HG03196 (cell line): ENCODE measurements around the gene CCDC190.
"Not testable (repeated sequence)": the region's sequence is repeated elsewhere in the genome, so short reads cannot be mapped to it uniquely, and the experiment has no call there.

Source experiments
- ATAC-seq: cut with Tn5 transposase; IDR thresholded peaks from one replicate; pipeline ENCODE4 v1.9.1; 2021; ENCODE audit not compliant: unreplicated experiment

Gene CCDC190

DNA sequence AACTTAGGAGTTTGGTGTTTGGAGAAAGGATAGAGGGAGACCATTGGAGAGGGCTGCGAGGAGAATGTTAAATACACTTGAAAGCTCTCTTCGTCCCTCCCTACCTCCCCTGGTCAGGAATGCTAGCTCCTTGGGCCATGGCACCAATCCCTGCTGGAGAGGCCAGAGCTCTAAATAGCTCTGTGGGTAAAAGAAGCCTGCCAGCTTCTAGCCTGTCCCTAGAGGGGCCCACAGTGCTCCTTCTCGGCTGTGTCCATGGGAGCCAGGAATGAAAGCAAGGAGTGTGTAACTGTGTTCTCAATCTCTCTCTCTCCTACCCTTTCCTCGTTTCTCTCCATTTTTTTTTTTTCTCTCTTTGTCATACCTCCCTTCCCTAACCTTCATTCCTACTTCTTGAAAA lies at the start of gene CCDC190:
CCDC190 (minus strand) TSS at position 75 of the 400 bp plus-strand sequence. CDS start 1,529 bp downstream, outside the sequence.
- ATAC-seq: no peak

- no peak for ATAC-seq
Observed at GRCh38 chr1:162910161-162910560, 49.2 kb upstream of the CCDC190 start.

DNA sequence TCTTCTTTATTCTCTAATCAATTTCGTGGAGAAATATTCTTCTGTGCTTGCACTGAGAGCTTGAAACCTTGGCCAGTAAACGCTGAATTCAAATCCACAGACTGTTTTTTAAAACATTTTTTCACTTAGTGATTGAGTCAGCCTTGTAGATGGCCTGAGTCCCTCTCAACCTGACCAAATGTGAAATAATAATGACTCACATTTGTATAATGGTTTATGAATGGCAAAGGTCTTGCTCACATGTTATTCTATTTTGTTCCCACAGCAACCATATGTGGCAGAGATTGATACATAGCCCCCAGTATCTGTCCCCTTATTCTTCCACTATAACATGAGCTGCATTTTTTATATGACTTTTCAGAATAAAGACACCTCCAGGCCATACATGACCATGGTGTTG lies 47.8 kb upstream of the CCDC190 start:
- no peak for ATAC-seq

DNA sequence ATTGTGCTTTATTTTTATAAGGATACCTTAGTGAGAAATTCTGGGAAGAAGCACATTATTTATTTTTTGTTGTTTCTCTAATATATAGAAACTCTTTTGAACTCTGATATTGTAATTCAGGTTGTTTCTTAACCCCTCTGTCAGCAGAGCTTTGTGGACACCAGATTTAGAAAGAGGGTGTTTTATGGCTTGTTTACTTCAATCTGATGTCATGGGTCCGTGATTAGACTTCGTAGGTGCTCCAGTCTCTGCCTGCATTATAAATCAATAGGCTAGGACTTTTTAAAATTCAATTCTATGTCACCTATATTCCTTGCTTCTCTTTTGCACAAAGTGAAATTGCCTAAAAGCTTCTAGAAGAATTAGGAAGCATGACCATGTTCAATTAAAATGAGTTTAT lies 47.3 kb upstream of the CCDC190 start:
- ATAC-seq: no peak

GRCh38 chr1:162906485-162906884 lies 45.5 kb upstream of the CCDC190 start:
- no peak for ATAC-seq

GRCh38 chr1:162905174-162906158 lies 44.5 kb upstream of the CCDC190 start:
- ATAC-seq: no peak

DNA sequence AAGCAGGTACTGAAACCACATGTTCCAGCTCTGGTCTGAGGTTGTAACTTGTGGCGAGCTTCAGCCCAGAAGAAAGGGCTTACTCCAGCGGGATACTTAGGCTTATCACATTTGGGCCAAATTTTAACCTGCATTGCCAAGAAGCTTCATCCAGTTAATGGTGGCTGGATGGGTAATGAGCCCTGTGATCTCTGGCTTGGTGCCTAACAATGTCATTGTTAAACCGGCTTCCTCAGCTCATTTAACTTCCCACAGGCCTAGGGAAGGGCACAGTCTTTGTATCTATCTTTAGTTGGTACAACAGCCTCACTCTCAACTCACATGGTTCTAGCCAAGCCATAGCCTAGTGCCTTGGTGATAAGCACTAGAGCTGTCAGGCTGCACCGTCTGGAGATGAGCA lies 43.6 kb upstream of the CCDC190 start:
- ATAC-seq: no peak

DNA sequence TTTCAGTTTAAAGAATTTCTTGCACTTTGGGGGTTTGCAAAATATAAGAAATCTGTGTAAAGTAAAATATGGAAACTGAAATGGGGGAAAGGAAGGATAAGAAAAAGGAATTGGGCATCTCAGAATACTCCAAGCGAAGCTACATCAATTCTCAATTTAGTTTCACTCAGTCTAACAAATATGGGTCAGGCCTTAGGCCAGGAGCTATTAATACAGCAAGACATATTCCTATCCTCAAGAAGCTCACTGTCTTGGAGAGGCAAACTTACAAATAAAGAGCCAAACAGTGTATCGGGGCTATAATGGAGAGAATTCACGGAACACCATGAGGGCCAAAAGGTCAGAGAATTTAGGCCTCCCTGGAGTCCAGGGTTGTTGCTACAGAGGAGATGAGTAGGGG lies 43.0 kb upstream of the CCDC190 start:
- ATAC-seq: no peak

DNA sequence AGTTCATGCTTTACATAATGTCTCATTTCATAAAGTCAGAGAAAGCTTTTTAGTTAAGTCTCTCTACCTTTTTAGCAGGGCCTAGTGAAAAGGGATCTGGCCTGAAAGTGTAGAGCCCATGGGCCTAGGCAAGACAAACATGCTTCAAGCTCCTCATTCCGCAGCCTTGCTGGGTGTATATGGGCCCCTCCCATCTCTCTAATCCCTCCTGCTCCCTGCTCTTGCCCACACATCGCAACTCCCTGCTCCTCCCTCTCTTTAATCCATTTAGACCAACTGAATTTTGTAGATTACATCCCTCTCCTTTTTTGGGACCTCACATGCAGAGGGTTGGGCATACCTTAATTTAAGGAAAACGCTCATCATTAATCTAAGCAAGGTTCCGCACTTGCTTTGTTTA lies 42.3 kb upstream of the CCDC190 start:
- ATAC-seq: no peak

DNA sequence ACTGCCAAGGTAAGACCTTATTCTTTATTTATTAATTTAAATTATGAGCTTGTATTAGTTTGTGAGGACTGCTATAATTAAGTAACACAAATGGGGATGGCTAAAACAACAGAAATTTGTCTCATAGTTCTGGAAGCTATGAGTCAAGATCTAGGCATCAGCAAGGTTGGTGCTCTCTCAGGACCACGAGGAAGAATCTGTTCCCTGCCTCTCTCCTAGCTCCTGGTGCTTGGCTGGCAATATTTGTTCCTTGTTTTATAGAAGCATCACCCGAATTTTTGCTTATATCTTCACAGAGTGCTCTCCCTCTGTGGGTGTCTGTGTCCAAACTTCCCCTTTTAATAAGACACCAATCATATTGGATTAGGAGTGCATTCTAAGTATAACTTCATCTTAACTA lies 41.4 kb upstream of the CCDC190 start:
- no peak for ATAC-seq

GRCh38 chr1:162901243-162901642 lies 40.3 kb upstream of the CCDC190 start:
- ATAC-seq: no peak

- no peak for ATAC-seq
Observed at GRCh38 chr1:162899422-162900146, 38.6 kb upstream of the CCDC190 start.

DNA sequence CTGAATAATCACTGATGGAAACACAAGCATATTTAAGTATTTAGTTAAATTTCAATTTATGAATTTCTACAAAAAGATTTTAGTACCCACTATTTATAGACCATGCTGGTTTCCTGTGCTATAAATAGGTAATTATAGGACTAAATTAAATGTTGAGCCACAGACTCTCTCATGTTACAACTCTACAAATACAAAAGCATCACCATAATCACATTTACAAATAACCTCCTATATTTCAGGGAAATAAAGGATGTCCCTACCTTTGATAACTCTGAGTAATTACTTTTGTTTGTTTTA lies 32.6 kb upstream of the CCDC190 start:
- ATAC-seq: no peak

DNA sequence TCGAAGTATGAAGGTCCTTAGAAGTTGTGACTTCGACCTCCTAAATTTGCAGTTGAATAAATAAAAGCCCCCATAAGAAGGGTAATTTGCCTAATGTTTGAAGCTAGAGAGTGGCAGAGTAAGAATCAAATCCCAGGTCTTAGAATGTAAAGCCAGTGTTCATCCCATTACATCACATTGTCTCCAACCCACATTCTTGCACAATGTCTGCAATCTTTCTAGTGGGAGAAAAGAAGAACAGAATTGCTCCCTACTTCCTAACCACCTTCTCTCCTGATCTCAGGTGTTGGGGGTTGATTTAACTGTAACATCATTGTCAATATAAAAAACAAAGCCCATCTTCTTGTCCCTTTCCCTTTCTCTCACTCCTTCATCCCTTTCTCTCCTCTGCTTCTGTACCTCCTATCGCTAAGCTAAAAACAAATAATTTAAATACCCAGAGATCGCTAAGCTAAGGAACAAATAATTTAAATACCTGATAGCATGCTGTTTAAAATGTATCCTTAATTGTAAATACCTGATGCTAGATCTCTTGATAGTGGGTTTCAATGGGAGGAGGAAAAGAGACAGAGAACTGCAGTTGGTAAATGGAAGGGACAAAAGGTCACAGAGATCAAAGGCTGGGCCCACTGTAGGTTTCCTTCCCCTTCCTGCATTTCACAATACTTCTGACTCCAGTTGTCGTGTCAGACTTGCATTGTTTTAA lies 32.1 kb upstream of the CCDC190 start:
- ATAC-seq: no peak

DNA sequence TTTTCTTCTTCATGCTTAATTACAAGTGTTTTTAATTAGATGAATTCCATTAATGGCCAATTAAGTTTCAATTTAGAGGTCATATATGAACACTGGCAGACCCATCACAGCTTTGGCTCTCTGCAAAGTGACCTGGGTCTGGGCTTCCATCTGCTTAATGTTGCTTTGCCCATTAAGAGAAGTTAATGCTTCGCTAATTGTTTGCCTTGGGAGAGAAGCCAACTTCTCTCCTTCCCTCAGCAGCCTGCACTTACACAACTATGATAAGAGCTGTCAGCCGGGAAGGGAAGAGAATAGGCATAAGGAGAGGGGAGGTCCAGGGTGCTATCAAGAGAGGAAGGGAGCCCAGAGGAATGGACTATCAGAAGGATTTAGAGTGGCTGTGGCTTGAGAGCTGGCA lies 29.0 kb upstream of the CCDC190 start:
- ATAC-seq: no peak

- no peak for ATAC-seq
Observed at GRCh38 chr1:162886705-162887104, 25.7 kb upstream of the CCDC190 start.

- ATAC-seq: no peak
Observed at GRCh38 chr1:162885265-162885664, 24.3 kb upstream of the CCDC190 start.

DNA sequence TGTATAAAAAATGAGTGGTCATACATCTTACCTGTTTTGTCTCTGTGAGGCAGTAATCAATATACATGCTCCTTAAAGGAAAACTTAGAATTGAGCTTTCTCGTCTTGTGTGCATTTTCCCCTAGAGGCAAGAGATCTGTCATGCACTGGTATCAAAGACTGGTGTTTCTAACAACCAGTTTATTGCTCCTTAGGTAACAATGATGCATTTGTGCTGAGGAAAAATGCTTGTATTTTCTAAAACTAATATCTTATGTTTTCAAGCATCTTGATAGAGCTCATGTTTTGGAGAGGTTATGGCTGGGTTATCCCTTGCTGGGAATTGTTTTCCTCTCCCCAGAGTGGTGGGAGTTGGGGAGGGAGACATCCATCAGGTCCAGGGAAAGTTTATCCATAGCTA lies 23.9 kb upstream of the CCDC190 start:
- no peak for ATAC-seq

GRCh38 chr1:162882248-162882674 lies 21.3 kb upstream of the CCDC190 start:
- ATAC-seq: no peak

DNA sequence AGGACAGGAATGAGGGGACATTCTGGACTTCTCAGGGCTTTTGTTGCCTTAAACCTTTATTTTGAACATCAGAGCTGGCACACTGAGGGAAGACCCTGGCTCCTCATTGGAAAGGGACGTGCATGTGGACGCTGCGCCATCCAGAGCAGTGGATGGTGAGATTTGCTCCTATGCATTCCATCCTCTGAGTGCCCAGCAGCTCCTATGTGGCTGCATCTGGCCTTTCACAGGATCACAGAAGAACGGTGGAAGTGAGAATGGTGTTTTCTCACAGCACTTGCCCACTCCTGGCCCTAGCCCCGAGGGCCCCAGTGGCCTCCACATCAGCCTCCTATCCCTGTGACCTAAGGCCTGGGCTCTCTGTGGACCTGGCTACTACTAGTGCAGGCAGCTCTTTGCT lies 20.6 kb upstream of the CCDC190 start:
- no peak for ATAC-seq

- not testable (repeated sequence) for ATAC-seq
Observed at GRCh38 chr1:162880617-162881016, 19.6 kb upstream of the CCDC190 start.
